ENCODE results near the gene LRRC75A.
A peak's percentile ranks its signal among the peaks of the same experiment; 100 is the strongest.
"Not testable (repeated sequence)": the region's sequence is repeated elsewhere in the genome, so short reads cannot be mapped to it uniquely, and the experiment has no call there.

The LRRC75A gene

GRCh38 chr17:16491703-16492612, at the start of gene LRRC75A:
TSS of gene LRRC75A (minus strand) at chr17:16492193. CDS start at chr17:16491990, 203 bp downstream.
- intact Hi-C loops (cut with DNase I), result no loop called here
- DNase-seq, result peak in 38 of 42 donors; percentile 28 to 78 (median 54)

- intact Hi-C loops (cut with DNase I), result loop anchor here (5.0 kb wide), 2 partner anchors 35 to 50 kb away; no protein-coding TSS in a partner anchor
- no peak for DNase-seq
Measured at GRCh38 chr17:16537130-16537458, 45.1 kb upstream of the LRRC75A start.

- intact Hi-C loops (cut with DNase I), result no loop called here
- no peak for DNase-seq
Measured at GRCh38 chr17:16534236-16534635, 42.2 kb upstream of the LRRC75A start.

- intact Hi-C loops (cut with DNase I), result loop anchor here (10.0 kb wide), 2 partner anchors 145 to 175 kb away; partner anchors contain the start of genes CENPV and UBB
- DNase-seq, result no peak
Measured at GRCh38 chr17:16529906-16530305, 37.9 kb upstream of the LRRC75A start.

- intact Hi-C loops (cut with DNase I), result loop anchor here (10.0 kb wide), 2 partner anchors 142 to 172 kb away; partner anchors contain the start of genes CENPV and UBB
- no peak for DNase-seq
Measured at GRCh38 chr17:16527298-16527697, 35.3 kb upstream of the LRRC75A start.

GRCh38 chr17:16525556-16525955, 33.6 kb upstream of the LRRC75A start:
- intact Hi-C loops (cut with DNase I), result loop anchor here (10.0 kb wide), 2 partner anchors 141 to 171 kb away; partner anchors contain the start of genes CENPV and UBB
- DNase-seq, result not testable (repeated sequence)

GRCh38 chr17:16521070-16521727, 29.2 kb upstream of the LRRC75A start:
- DNase-seq, result peak; percentile 32 to 91 (median 78)
- intact Hi-C loops (cut with DNase I), result loop anchor here (2.0 to 10.0 kb wide), 3 partner anchors 68 to 166 kb away; partner anchors contain the start of genes CENPV and UBB

- intact Hi-C loops (cut with DNase I), result no loop called here
Measured at GRCh38 chr17:16519021-16519420, 27.0 kb upstream of the LRRC75A start.

GRCh38 chr17:16517477-16517876, 25.5 kb upstream of the LRRC75A start:
- intact Hi-C loops (cut with DNase I), result no loop called here
- DNase-seq, result no peak

More at GRCh38 chr17:16519021-16519420, 27.0 kb upstream of the LRRC75A start:
- DNase-seq, result no peak

- intact Hi-C loops (cut with DNase I), result no loop called here
- peak; percentile 49 to 95 (median 79) for DNase-seq
Measured at GRCh38 chr17:16516594-16517051, 24.6 kb upstream of the LRRC75A start.

GRCh38 chr17:16515933-16516332, 23.9 kb upstream of the LRRC75A start:
- DNase-seq, result no peak
- intact Hi-C loops (cut with DNase I), result no loop called here

GRCh38 chr17:16513873-16514272, 21.9 kb upstream of the LRRC75A start:
- intact Hi-C loops (cut with DNase I), result no loop called here

GRCh38 chr17:16512011-16512410, 20.0 kb upstream of the LRRC75A start:
- no peak for DNase-seq
- intact Hi-C loops (cut with DNase I), result no loop called here

More at GRCh38 chr17:16513873-16514272, 21.9 kb upstream of the LRRC75A start:
- DNase-seq, result no peak

- intact Hi-C loops (cut with DNase I), result no loop called here
- no peak for DNase-seq
Measured at GRCh38 chr17:16511593-16511992, 19.6 kb upstream of the LRRC75A start.

- intact Hi-C loops (cut with DNase I), result no loop called here
- no peak for DNase-seq
Measured at GRCh38 chr17:16507918-16508533, 16.0 kb upstream of the LRRC75A start.

GRCh38 chr17:16506188-16506587, 14.2 kb upstream of the LRRC75A start:
- no peak for DNase-seq
- intact Hi-C loops (cut with DNase I), result no loop called here

GRCh38 chr17:16504984-16505383, 13.0 kb upstream of the LRRC75A start:
- no peak for DNase-seq
- intact Hi-C loops (cut with DNase I), result no loop called here

- DNase-seq, result no peak
- intact Hi-C loops (cut with DNase I), result no loop called here
Measured at GRCh38 chr17:16496820-16497489, 5.0 kb upstream of the LRRC75A start.
